GM19240 (cell line): Measurements from ENCODE around the gene PLXND1.
"Not testable (repeated sequence)": the region's sequence is repeated elsewhere in the genome, so short reads cannot be mapped to it uniquely, and the experiment has no call there.

Experiments
- DNase-seq: peaks from one replicate; pipeline ENCODE4 v3.0.0; 2011; ENCODE audit warnings: low spot score; ENCODE audit not compliant: insufficient read length

Gene PLXND1

DNA sequence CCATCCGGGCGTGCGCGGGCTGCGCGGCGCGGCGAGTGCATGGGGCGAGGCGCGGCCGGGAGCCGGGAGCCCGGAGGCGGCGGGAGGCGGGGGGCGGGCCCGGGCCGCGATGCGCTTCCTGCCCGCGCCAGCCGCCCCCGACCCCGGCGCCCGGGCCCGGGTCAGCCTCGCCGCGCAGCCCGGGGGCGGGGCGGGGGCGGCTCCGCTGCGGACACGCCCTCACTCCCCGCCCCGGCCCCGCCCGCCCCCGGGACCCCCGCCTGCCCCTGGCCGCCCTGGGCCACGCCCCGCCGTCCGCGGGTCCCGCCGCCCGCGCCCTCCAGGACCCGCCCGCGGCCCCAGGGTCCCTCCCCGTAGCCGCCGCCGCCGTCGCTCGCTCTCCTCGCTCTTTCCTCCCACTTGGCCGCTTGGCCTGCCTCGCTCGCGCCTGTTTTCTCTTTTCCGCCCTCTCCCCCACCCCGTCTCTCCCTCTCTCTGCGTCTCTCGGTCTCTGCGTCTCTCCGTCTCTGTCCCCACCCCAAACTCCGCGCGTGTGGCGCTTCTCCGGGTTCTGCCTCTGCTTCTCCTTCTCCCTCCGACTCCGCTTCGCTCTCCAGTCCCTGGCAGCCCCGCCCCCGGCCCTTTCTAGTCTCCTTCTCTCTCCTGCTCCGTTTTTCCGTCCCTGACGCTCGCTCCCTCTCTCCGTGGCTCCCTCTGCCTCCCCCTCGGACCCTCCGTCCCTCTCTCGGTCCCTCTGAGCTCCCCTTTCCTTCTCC lies at the start of gene PLXND1:
PLXND1 (minus strand) TSS at position 41 of the 755 bp plus-strand sequence; CDS start at position 4, 37 bp downstream.
- DNase-seq = no peak

DNA sequence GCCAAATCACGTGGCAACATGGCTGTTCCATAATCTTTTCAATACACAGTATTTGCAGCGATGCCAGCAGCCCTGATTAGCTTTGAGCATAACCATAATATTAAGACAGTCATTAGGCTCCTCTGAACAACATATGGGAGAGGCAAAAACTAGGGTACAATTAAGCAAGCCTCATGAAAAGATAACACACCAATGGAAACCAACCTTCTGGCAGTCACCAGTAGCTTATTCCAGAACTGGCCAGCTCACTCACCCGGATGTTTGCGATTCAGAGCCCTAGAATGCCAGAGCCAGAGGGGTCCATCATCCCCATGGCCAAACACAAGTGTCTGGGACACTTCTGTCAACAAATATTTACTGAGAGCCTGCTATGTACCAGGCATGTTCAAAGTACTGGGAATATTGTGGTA lies 48.8 kb upstream of the PLXND1 start:
- DNase-seq = no peak

DNA sequence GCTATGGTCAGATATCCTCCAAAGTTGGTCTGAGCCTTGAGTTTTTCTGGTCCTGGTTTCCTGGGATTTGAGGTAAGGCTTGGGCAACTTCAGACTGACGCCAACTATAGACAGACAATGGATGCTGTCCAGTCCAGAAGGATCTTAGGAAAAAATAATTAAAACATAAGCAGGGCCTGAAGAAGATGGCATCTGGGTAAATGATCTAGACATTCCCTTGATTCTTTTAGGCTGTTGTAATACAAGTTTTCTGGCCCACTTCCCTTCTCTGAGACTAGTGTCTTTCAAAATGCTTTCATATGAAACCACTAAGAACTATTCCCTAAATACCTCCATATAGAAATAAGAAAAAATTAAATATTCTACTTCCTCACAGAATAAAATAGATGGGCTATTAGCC lies 47.7 kb upstream of the PLXND1 start:
- DNase-seq = no peak

GRCh38 chr3:129653019-129653418 lies 46.5 kb upstream of the PLXND1 start:
- DNase-seq = no peak

GRCh38 chr3:129651435-129652202 lies 45.1 kb upstream of the PLXND1 start:
- DNase-seq = no peak

DNA sequence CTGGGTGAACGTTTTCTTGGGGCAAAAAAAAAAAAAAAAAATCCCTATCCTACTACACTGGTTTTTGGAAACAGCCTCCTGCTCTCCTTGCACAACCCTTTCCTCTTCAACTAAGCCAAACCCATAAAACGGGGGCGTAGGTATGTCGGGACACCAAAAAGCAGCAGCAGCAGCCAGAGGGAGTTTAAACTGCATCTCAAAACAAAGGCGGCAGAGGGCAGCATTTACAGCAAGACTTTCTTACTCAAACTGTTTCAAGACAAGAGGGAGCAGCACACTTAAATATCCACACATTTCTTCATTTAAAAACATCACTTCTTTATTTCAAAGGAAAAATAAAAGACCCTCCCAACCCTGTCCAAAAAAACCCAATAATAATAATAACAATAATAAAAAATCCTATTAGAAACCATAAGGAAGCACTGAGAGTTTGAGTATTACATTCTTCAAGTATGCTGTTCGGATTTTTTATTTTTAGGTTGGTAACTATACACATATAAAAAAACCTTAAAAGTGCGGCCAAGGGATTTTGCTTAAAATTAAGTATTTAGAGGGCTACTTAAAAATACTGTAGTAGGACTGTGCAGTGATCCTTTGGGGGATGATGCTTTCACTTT lies 43.9 kb upstream of the PLXND1 start:
- peak; percentile 38 for DNase-seq

- no peak for DNase-seq
These were observed 41.9 kb upstream of the PLXND1 start for GRCh38 chr3:129648391-129648790.

DNA sequence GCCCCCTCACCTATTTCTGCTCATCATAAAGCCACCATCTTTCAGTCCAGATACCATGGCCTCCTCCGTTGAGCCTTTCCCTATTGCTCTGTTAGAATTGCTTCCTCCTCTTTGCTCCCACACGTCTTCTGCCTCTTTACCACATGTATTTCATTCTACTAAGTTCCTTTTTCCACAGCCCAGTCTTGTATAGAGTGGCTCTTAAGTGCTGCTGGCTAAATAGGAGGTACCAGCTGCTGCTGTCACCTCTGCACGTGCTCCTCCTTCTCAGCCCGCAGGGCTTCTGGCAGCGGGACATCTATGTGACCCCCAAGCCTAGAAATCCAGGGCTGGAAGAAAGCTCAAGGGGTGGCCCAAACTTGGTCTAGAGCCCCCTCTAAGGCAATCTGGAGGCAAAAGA lies 38.8 kb upstream of the PLXND1 start:
- DNase-seq = no peak

- no peak for DNase-seq
These were observed 38.4 kb upstream of the PLXND1 start for GRCh38 chr3:129644836-129645235.

GRCh38 chr3:129641567-129642260 lies 35.2 kb upstream of the PLXND1 start:
- not testable (repeated sequence) for DNase-seq

GRCh38 chr3:129640985-129641384 lies 34.5 kb upstream of the PLXND1 start:
- DNase-seq = not testable (repeated sequence)

GRCh38 chr3:129638481-129638880 lies 32.0 kb upstream of the PLXND1 start:
- no peak for DNase-seq

GRCh38 chr3:129636082-129636481 lies 29.6 kb upstream of the PLXND1 start:
- DNase-seq = no peak

GRCh38 chr3:129635656-129636055 lies 29.2 kb upstream of the PLXND1 start:
- DNase-seq = no peak

- DNase-seq = no peak
These were observed 27.4 kb upstream of the PLXND1 start for GRCh38 chr3:129633751-129634481.

DNA sequence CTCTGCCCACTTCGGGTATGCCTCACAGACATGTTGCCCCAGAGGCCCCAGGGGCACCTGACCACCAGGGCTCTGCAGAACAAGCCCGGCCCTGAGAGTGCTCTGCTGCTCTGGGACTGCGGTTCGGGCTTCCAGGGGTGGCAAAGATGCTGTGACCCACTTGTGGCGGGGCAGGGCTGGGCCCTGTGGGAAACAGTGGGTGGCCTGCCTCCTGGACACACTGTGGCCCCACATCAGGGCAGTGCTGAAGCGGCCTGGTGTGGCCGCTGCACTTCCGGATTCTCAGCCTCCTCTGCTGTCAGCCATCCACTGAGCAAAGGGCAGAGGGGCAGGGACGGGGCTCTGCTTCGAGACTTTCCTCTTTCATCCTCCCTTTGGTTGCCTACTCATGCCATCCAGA lies 26.5 kb upstream of the PLXND1 start:
- no peak for DNase-seq

DNA sequence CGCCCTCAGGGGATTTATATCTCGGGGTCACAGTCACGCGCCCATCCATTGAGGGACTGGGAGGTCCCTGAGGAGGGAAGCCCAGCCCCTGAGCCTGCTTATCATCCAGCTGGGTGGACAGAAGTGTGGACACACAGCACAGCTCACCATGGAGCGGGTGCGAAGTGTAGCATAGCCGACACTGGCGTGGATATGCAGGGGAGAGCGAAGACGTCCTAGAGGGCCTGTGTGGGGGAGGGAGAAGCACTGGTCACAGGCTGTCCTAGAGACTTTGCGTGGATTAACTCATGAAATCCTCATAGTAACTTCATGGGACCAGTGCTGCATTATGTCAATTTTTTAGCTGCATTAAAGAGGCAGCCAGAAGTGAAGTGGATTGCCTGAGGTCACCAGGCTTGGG lies 26.1 kb upstream of the PLXND1 start:
- DNase-seq = no peak

DNA sequence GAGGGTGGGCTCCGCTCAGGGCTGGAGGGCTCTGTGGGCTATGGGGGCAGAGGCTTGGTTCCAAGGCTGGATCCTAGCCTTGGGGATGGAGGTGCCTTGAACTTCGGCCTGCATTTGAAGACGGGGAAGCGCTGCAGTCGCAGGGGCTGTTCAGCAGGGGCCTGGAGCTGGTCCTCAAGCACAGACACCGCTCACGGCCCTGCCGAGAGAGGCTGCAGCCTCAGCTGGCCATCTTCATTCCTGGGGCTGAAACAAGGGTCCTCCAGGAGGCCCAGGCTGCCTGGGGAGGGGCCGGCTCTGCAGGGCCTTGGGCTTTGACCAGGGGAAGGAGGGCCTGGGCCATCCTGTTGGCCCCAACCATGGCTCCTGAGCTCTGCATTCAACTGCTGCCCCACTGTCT lies 25.6 kb upstream of the PLXND1 start:
- no peak for DNase-seq

DNA sequence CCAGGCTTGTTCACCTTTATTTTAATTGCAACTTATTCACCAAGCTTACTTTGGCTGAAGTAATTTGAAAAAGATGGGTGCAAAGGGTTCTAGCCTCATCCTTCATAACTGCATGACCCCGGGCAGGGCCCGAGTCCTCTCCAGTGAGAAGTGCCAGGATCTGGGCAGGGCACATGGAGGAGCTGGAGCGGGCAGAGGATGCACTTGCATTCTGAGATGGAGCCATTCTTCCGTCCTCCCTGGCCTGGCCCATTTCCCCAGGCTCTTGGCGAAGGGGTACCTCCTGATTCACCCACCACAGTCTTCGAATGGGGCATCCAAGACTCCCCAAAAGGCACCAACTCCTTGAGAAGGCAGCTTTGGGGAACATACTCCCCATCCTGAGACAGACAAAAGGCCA lies 22.5 kb upstream of the PLXND1 start:
- DNase-seq = no peak

GRCh38 chr3:129628169-129628522 lies 21.7 kb upstream of the PLXND1 start:
- no peak for DNase-seq
